K562 (cell line): ENCODE measurements around the gene DNMT3A. TPM values are rescaled to one million over a fixed set of nuclear protein-coding genes. Genes with fewer than 3 reads are reported as not detected.

Source experiments
- ATF4 ChIP-seq: fragments of 450-650 bp; formaldehyde crosslinking; IDR thresholded peaks from 2 replicates; pipeline ENCODE4 v1.4.0; 2022; ENCODE audit warnings: mild to moderate bottlenecking, moderate library complexity
- CCAR2 ChIP-seq: fragments of 200-400 bp; formaldehyde crosslinking; IDR thresholded peaks from 2 replicates; pipeline ENCODE4 v1.6.1; 2017; ENCODE audit warnings: mild to moderate bottlenecking, low read depth, low read length
- EGR1 ChIP-seq: fragments of 450-650 bp; conservative IDR thresholded peaks from 2 replicates; pipeline ENCODE4 v1.6.1; 2017; ENCODE audit warnings: mild to moderate bottlenecking
- ESRRA ChIP-seq: fragments of 450-650 bp; IDR thresholded peaks from 2 replicates; pipeline ENCODE4 v1.6.1; 2014; ENCODE audit warnings: low read depth, mild to moderate bottlenecking, moderate library complexity, borderline replicate concordance
- FOXJ3 ChIP-seq: sonication (generic); formaldehyde crosslinking; IDR thresholded peaks from 2 replicates; pipeline ENCODE4 v1.4.0; 2020; ENCODE audit warnings: mild to moderate bottlenecking, missing genetic modification reagents
- HNRNPUL1 ChIP-seq: fragments of 200-400 bp; formaldehyde crosslinking; IDR thresholded peaks from 2 replicates; pipeline ENCODE4 v1.6.1; 2017; ENCODE audit warnings: low read length
- NCOA4 ChIP-seq: fragments of 450-650 bp; IDR thresholded peaks from 2 replicates; pipeline ENCODE4 v1.6.1; 2018; ENCODE audit warnings: mild to moderate bottlenecking; ENCODE audit not compliant: partially characterized antibody
- NELFE ChIP-seq: IDR thresholded peaks from 2 replicates; pipeline ENCODE4 v1.6.1; 2011; ENCODE audit warnings: mild to moderate bottlenecking; ENCODE audit not compliant: insufficient read depth, insufficient read length
- NFIX ChIP-seq: fragments of 250-450 bp; sonication (Bioruptor Pico); IDR thresholded peaks from 2 replicates; pipeline ENCODE4 v1.4.0; 2020; ENCODE audit warnings: low read depth, mild to moderate bottlenecking, moderate library complexity
- NR4A1 ChIP-seq, 2 experiments: fragments of 250-450 bp in 1 of 2; fragments of 450-650 bp in 1 of 2; sonication (Bioruptor Pico) in 1 of 2; IDR thresholded peaks; 2 replicates each; pipeline versions ENCODE4 v1.4.0 to v1.6.1; 2016 to 2020; ENCODE audit warnings: mild to moderate bottlenecking in 2 of 2, missing compliant biosample characterization in 1 of 2, missing genetic modification characterization in 1 of 2, moderate library complexity in 1 of 2
- RBM22 ChIP-seq: fragments of 200-400 bp; formaldehyde crosslinking; IDR thresholded peaks from 2 replicates; pipeline ENCODE4 v1.6.1; 2018; ENCODE audit warnings: low read length, low read depth; ENCODE audit not compliant: poor library complexity, severe bottlenecking
- SREBF2 ChIP-seq: sonication (generic); formaldehyde crosslinking; IDR thresholded peaks from 2 replicates; pipeline ENCODE4 v1.4.0; 2020; ENCODE audit warnings: mild to moderate bottlenecking, missing genetic modification reagents
- TEAD4 ChIP-seq, 2 experiments: sonication (generic) in 1 of 2; formaldehyde crosslinking in 1 of 2; IDR thresholded peaks; 2 replicates each; pipeline versions ENCODE4 v1.6.1 to v1.8.0; 2012 to 2022; ENCODE audit warnings: borderline replicate concordance in 1 of 2, inconsistent platforms in 1 of 2, low read length in 1 of 2, mild to moderate bottlenecking in 1 of 2, missing genetic modification reagents in 1 of 2
- ZBTB12 ChIP-seq: fragments of 250-450 bp; sonication (Bioruptor Pico); IDR thresholded peaks from 2 replicates; pipeline ENCODE4 v1.4.0; 2020
- ZMIZ1 ChIP-seq, 2 experiments: fragments of 150-350 bp in 1 of 2; IDR thresholded peaks; 2 replicates each; pipeline ENCODE4 v1.6.1; 2012 to 2016; ENCODE audit warnings: low read depth in 2 of 2, low read length in 2 of 2, mild to moderate bottlenecking in 1 of 2, moderate library complexity in 1 of 2
- ZNF449 ChIP-seq: fragments of 250-450 bp; sonication (Bioruptor Pico); IDR thresholded peaks from 2 replicates; pipeline ENCODE4 v1.8.0; 2022; ENCODE audit warnings: moderate library complexity, mild to moderate bottlenecking, inconsistent platforms
- ZNF507 ChIP-seq: conservative IDR thresholded peaks from 2 replicates; pipeline ENCODE4 v1.6.1; 2017; ENCODE audit warnings: missing genetic modification characterization, missing compliant biosample characterization
- ZNF785 ChIP-seq: fragments of 250-450 bp; sonication (Bioruptor Pico); IDR thresholded peaks from 2 replicates; pipeline ENCODE4 v1.4.0; 2020; ENCODE audit warnings: mild to moderate bottlenecking
- polyA plus RNA-seq, 8 experiments: library from polyadenylated mRNA; depleted of rRNA in 4 of 8; stranded (reverse) in 5 of 8; unstranded in 3 of 8; fragments of >200 nt; fragmentation: Nextera tagmentation in 2 of 8; fragmentation: Illumina TruSeq in 1 of 8; extraction: Ambion mirVana in 2 of 8; extraction: Trizol in 1 of 8; gene quantifications; 2 replicates each; pipeline versions ENCODE4 v1.2.1 to v1.2.3, GENCODE V29; 2011 to 2014; ENCODE audit warnings: inconsistent platforms in 1 of 8, missing spikeins in 1 of 8
- total RNA-seq, 7 experiments: library from RNA; depleted of rRNA in 6 of 7; stranded (reverse); fragments of >200 nt in 6 of 7; fragmentation: Illumina TruSeq in 2 of 7; extraction: Trizol in 2 of 7; gene quantifications; 2 replicates each; pipeline versions ENCODE4 v1.2.1 to v1.2.3, GENCODE V29; 2011 to 2021; ENCODE audit warnings: low replicate concordance in 1 of 7

The DNMT3A gene
- total and polyA plus RNA-seq, 9 of the 15 experiments (the other 6 are each of a cell fraction or from before 2014, with no cell fraction given): 3.0 to 16.0 (median 6.1) TPM

GRCh38 chr2:25362049-25362433 lies 20.3 kb upstream of the DNMT3A start (continued):
- 0 out of 4 replicates have a peak, but pooled peaks of 1 of the 2 experiments have one; percentile 33 for TF ChIP-seq ZMIZ1 (IDR thresholded peaks at IDR 0.05; ENCODE audit: low read depth in 2 of 2, low read length in 2 of 2)
- TF ChIP-seq ZBTB12 (CRISPR knock-in tag): no peak
- TF ChIP-seq FOXJ3: no peak
- no peak for TF ChIP-seq SREBF2 (CRISPR knock-in tag)
- no peak for TF ChIP-seq ESRRA
- TF ChIP-seq NCOA4: no peak
- no peak for TF ChIP-seq NELFE
- peak; percentile 58 for TF ChIP-seq TEAD4 (IDR thresholded peaks at IDR 0.05; ENCODE audit: low read length)
- no peak for TF ChIP-seq TEAD4 (CRISPR knock-in tag; IDR thresholded peaks at IDR 0.05; ENCODE audit: borderline replicate concordance)
- TF ChIP-seq RBM22: no peak
- no peak for TF ChIP-seq ZNF449
- no peak for TF ChIP-seq ZNF785 (CRISPR knock-in tag)
- TF ChIP-seq ATF4 (CRISPR knock-in tag): no peak
- no peak for TF ChIP-seq HNRNPUL1
- TF ChIP-seq EGR1: peak; percentile 70
- TF ChIP-seq NFIX (CRISPR knock-in tag): no peak
- TF ChIP-seq NR4A1 (CRISPR knock-in tag; IDR thresholded peaks at IDR 0.05): no peak
- TF ChIP-seq NR4A1 (tag; IDR thresholded peaks at IDR 0.05): no peak
- TF ChIP-seq ZNF507 (tag): no peak
- no peak for TF ChIP-seq CCAR2
